Hematopoietic multipotent progenitor cell treated with erythropoietin and hydrocortisone succinate and interleukin-3 and kit ligand, for 8 days (in vitro differentiated cells): ENCODE measurements around the gene CLRN2.
A peak's percentile ranks its signal among the peaks of the same experiment; 100 is the strongest.
"Not testable (repeated sequence)": the region's sequence is repeated elsewhere in the genome, so short reads cannot be mapped to it uniquely, and the experiment has no call there.

ENCODE experiments used
- DNase-seq: peaks from one replicate; pipeline ENCODE4 v3.0.0-alpha.2; 2015

The CLRN2 gene

DNA sequence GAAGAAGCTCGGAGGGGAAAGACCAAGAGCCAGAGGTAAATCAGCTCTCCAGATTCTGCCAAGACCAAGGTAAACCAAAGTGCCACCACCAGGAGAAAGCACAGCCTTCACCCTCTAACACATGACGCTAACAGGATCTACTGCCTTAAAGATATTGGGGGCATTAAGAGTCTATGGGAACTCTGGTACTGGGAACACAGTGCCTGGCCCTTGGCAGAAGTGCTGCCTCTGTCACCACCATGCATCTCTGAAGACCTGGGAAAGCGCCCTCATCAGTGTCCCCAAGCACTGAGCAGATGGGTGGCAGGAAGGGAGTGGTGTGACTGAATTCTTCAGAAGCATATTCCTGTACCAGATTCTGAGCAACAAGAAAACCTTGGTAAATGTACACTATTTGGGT is 4.4 kb upstream of the CLRN2 start:
- DNase-seq, result peak; percentile 5

DNA sequence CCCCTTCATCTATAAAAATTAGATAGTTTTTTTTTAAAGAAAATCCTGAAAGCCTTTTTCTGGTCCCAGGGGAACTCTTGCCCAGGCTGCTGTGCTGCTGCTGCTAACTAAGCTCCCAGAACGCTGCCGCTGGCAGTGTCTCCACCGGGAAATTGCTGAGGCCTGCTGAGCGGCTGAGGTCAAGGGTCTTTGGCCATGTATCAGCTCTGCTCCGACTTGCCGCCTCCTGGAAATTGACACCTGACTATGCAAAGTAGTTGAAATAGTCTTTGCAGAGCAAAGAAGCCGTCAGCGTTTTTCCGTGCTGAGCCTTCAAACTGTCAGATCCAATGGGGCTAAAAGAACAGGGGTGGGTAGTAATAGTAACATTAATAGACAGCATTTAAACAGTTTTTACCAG is 3.9 kb upstream of the CLRN2 start:
- peak; percentile 3 for DNase-seq

DNA sequence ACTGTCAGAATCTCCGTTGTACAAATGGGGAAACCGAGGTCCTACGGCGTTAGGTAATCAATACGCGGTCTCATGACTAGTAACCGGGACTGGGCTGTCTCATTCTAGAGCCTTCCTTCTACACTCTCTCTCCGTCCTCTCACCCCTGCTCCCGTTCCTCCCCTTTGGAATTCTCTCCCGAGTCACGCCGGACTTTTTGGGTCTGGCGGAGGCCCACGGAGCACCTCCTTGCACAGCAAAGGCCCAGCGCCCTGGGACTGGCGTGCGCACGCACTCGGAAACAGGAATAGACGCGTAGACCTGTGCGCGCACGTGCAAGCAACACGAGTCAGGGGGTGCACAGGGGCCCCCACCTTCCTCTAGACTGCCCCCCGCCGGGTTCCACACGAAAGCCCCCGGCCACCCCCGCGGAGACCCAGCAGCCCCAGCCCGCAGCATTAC is 3.4 kb upstream of the CLRN2 start:
- peak; percentile 72 for DNase-seq

- peak; percentile 84 for DNase-seq
Observed at GRCh38 chr4:17511950-17512795, 2.8 kb upstream of the CLRN2 start, which contains the start of gene QDPR. QDPR (minus strand) TSS chr4:17512090; CDS start chr4:17512054, 36 bp downstream.

DNA sequence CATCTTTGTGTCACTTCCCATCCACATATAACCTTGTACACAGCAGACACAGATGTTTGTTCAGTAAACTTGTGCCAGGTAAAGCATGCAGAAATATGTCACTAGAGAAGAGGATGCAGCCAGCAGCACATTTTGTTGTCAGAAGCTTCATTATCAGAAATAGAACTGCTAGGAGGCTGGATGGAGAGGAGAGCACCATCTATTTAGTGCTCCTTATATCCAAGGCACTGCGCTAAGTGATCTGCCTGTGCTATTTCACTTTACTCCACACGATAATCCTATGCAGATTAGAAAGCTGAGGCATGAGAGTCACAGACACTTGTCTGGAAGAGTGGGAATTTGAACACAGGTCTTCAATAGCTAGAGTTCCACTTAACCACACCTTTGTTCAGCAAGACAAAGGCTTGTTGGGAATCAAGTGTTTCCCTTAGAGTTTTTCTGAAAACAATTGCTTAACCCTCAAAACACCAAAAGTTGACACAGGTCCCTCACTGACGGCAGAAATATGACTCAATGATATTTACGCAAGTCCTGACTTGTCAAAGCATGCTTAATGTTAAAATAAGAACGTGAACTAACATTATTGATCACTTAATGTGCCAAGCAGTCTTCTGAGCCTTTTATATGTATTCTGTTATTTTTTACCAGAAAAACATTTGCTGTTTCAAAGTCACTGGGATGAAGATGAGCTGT is 1.8 kb upstream of the CLRN2 start:
- DNase-seq, result no peak

- no peak for DNase-seq
Observed at GRCh38 chr4:17515445-17516407, 761 bp downstream of the CLRN2 start.

DNA sequence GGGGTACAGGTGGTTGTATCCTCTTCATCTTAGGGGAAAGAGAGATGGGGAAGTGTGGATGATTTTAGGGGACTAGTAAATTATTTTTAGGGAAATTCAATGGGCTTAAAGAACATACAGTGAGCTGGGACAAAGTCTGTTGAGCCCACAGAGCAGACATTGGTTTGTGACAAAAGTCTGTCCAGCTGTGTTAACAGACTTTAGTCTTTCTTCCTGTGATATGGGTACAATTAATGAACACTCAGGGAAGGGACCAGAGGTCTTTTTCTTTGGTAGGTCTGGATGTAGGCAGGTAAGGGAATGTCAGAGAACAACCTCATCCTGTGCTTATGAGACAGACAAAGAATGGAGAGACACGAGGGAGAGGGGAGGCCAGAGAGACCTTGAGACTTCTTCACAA is 2.0 kb downstream of the CLRN2 start:
- no peak for DNase-seq

GRCh38 chr4:17517664-17518063 is 2.7 kb downstream of the CLRN2 start:
- DNase-seq, result no peak

DNA sequence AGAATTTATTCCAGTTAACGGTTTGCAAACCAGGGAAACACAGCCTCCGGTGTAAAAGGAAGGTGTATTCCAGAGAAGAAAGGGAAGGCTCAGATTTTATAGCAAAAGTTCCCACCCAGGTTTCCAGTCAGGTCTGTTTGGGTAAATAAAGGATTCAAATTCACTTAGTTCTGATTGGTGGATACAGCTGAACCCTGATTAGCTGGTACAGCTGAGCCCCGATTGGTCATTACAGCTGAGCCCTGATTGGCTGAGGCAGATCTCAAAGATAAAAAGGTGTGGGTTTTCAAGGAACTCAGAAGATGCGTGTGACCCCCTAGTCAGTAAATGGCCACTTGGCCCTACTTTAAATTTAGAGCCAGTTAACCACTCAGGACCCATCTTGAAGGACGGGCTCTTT is 6.6 kb downstream of the CLRN2 start:
- DNase-seq, result no peak

DNA sequence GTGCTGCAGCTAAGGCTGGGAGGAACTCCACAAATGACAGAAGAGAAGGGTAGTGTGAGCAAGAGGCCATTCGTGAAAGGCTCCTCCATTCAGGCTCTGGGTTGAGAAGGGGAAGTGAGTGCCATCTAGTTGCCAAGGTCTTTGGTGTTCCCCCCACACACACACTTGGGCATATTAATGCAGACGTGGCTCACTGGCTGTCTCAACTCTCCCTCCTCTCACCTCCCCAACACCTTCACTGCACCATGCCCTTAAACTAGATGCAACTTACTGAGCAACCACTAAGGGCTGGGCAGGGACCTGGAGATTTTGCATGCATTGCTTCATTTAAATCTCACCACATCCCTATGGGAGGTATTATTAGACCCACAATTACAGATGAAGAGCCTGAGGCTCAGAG is 8.7 kb downstream of the CLRN2 start:
- no peak for DNase-seq

DNA sequence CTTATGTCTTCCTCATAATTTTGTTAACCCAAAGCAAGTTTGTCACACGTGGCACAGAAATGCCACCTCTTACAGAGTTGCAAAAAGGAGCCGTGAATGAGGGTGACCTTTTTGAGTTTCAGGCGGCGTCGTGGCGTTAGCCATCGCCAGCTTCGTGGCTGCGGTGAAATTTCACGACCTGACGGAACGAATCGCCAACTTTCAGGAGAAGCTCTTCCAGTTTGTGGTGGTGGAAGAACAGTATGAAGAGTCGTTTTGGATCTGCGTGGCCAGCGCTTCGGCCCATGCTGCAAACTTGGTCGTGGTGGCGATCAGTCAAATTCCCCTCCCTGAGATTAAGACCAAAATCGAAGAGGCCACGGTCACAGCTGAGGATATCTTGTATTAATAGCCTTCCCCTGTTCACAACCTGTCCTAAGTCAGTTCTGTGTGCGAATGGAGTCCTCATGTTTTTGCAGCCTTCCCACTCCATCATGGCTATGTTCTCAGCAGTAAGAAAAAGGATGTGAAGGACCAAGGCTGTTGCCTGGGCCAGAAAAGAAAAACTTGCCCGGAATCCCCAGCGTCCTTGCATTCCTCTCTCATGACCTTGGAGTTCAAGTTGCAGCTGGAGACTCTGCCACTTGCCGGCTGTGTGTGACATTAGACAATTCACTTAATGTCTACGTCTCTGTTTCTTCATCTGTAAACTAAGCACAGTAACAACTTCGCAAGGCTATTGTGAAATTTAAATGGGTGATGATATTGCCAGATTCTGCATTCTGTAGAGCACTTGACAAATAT is 11.9 kb downstream of the CLRN2 start:
- DNase-seq, result no peak

- no peak for DNase-seq
Observed at GRCh38 chr4:17528551-17529165, 13.7 kb downstream of the CLRN2 start.

DNA sequence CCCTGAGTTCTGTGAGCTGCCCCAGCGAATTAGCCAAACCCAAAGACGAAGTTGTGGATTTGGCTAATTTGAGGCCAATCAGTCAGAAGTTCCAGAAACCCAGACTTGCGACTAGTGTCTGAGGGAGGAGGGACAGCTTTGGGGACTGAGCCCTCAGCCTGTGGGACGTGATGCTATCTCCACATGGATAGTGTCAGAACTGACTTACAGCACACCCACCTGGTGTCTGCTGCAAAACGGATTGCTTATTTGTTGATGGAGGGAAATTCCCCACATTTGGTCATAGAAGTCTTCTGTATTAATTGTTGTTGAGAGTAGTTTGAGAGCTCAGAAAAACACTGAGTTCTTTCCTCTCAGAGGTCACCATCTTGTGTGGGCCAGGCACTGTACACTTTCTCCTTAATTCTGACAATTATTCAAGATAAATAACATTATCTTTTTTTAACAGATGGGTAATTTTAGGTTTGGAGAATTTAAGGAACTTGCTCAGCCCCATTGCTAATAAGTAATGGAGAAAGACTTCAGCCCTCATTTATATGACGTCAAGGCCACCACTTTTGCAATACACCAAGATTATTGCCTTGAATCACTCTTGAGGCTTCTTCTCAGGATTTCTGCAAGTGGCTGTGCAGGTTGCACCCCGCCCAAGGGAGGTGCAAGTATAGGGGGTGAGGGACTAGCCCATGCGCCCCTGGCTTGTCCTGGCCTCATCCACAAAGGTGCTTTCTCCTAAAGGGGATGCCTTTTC is 16.7 kb downstream of the CLRN2 start:
- no peak for DNase-seq

- no peak for DNase-seq
Observed at GRCh38 chr4:17534705-17535104, 19.7 kb downstream of the CLRN2 start.

DNA sequence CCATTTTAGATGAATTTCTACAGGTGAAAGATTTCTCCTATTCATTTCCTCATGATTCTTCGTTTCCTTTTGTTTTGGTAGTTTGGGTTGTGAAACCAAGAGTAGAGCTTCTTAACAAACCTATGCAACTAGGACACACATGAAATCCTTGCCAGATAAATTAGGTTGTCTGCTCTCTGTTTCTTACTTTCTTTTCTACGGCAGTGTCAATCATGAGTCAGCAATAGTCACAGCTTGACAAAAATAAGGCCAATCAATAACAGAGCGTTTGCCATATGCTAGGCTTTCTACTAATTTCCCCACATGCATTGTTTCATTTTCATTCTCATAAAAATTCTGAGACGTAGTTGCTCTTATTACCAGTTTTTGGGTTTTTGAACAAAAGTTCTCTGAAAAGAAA is 20.3 kb downstream of the CLRN2 start:
- no peak for DNase-seq

GRCh38 chr4:17535906-17536305 is 20.9 kb downstream of the CLRN2 start:
- DNase-seq, result no peak

GRCh38 chr4:17537060-17537459 is 22.1 kb downstream of the CLRN2 start:
- DNase-seq, result not testable (repeated sequence)

DNA sequence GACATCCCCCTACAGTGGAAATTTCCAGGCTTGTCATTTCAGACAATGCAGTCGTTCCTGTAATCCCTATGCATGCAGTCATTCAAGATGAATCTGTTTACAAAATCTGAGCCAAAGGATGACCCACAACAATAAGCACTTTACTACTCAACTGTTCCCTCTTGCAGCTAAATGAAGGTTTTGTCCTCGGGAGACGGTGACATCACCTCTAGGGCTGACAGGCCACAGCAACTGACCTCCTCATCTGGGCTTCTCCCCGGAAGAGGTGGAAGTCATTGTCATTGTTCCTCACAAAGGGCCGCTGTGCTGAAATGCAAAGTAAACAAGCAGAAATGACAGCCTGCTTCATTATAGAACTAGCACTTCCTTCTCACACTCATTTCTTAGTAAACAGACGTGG is 29.2 kb downstream of the CLRN2 start:
- no peak for DNase-seq

DNA sequence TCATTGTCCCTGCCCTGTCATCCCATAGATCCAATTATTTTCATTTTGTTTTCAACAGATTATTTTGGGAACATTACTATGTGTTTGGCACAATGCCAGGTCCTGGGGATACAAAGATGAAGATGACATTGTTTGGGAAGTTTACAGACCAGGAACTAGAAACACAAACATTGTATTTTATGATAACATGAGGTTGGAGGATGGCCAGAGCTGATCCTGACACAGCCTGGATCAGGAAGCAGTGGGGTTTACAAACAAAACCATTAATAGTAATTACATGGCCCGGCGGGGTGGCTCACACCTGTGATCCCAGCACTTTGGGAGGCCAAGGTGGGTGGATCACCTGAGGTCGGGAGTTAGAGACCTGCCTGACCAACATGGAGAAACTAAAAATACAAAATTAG is 29.9 kb downstream of the CLRN2 start:
- DNase-seq, result no peak

DNA sequence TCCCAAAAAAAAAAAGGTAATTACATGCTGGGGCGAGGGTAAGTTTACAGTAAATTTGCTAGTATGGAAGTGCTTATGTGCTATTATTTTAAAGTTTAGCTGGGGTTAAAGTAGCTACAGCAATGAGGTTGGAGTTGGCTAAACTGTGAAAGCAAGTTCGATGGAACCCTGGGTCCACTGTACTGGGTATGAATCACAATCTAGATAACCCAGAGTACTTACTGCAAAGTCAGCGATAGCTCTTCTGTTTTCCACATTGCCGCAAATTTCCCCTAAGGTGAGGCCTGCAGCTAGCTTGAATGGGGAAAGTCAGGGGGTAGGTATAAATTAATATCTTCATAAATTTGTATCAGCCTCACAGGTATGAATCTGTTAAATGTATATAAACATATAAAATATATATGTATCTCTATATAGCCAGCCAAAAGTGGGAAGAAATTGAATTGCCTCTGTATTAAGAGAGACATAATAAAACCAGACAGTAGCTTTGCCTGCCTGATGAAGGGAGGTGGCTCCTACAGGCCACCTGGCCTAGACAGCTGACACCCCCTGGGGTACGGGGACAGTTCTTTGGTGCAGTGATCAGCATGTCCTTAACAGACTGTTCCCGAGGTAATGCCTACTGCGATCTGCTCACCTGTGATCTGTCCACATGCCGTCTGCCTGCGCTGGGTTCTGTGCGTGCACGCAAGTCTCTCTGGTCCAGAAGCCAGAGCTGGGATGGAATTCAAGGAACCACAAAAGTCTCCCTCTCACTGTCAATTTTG is 30.6 kb downstream of the CLRN2 start:
- no peak for DNase-seq
